OCI-LY7 (cell line): ENCODE results near the gene ADAMTS6. TPM values are rescaled to one million over a fixed set of nuclear protein-coding genes. Genes with fewer than 3 reads are reported as not detected.

Experiments used
- BruUV-seq: library from RNA; stranded (reverse); fragments of 400-500 nt; replicated peaks from 2 replicates; lab custom pipeline; 2021; lab: Mats Ljungman, UMichigan
- CTCF ChIA-PET: fragments of 300-600 bp; sonication (Branson Sonifier 250); formaldehyde crosslinking; loops from one replicate; lab custom pipeline; 2022; ENCODE audit warnings: antibody characterized with exemption; ENCODE audit not compliant: unreplicated experiment; lab: Charles Lee
- POLR2A ChIA-PET: fragments of 300-600 bp; sonication (Branson Sonifier 250); formaldehyde crosslinking; loops from one replicate; lab custom pipeline; 2022; ENCODE audit warnings: antibody characterized with exemption; lab: Charles Lee
- DNase-seq: peaks from one replicate; pipeline ENCODE4 v3.0.0-alpha.2; 2015; ENCODE audit warnings: low spot score
- H2AFZ ChIP-seq: fragments of 200-600 bp; sonication (generic), shearing (Covaris generic); 2 replicates; pipeline ENCODE4 v1.6.1; 2014; ENCODE audit warnings: mild to moderate bottlenecking, antibody characterized with exemption, low read length, moderate library complexity
- H3K27ac ChIP-seq: fragments of 200-600 bp; sonication (generic); 2 replicates; pipeline ENCODE4 v1.5.1; 2014; ENCODE audit warnings: mixed run types, low read depth, mild to moderate bottlenecking, moderate library complexity, low read length, inconsistent platforms; ENCODE audit not compliant: poor library complexity, severe bottlenecking
- H3K36me3 ChIP-seq: fragments of 200-600 bp; sonication (generic); 2 replicates; pipeline ENCODE4 v1.6.1; 2014; ENCODE audit warnings: mild to moderate bottlenecking, antibody characterized with exemption, low read length, moderate library complexity, mixed read lengths; ENCODE audit not compliant: insufficient read depth
- H3K4me1 ChIP-seq: fragments of 200-600 bp; sonication (generic); 2 replicates; pipeline ENCODE4 v1.5.1; 2014; ENCODE audit warnings: mild to moderate bottlenecking, low read length; ENCODE audit not compliant: insufficient read depth, poor library complexity, severe bottlenecking
- H3K4me2 ChIP-seq: fragments of 200-600 bp; sonication (generic); 2 replicates; pipeline ENCODE4 v1.6.1; 2014; ENCODE audit warnings: mild to moderate bottlenecking, low read length
- H3K4me3 ChIP-seq: fragments of 200-600 bp; sonication (generic); 2 replicates; pipeline ENCODE4 v1.5.1; 2014; ENCODE audit warnings: mild to moderate bottlenecking, low read depth, low read length; ENCODE audit not compliant: poor library complexity, severe bottlenecking
- H3K79me2 ChIP-seq: fragments of 200-600 bp; sonication (generic); 2 replicates; pipeline ENCODE4 v1.6.1; 2016; ENCODE audit warnings: low read depth, mild to moderate bottlenecking, low read length, moderate library complexity, mixed read lengths; ENCODE audit not compliant: insufficient read depth
- H3K9me2 ChIP-seq: fragments of 200-600 bp; sonication (generic); 2 replicates; pipeline ENCODE4 v1.6.1; 2016; ENCODE audit warnings: mild to moderate bottlenecking, low read length, mixed read lengths; ENCODE audit not compliant: insufficient read depth
- H3K9me3 ChIP-seq: fragments of 200-600 bp; sonication (generic); 2 replicates; pipeline ENCODE4 v1.6.1; 2014; ENCODE audit warnings: mild to moderate bottlenecking, mixed run types, low read length, mixed read lengths
- H4K20me1 ChIP-seq: fragments of 200-600 bp; sonication (generic); 2 replicates; pipeline ENCODE4 v1.6.1; 2014; ENCODE audit warnings: mild to moderate bottlenecking, antibody characterized with exemption, low read length, moderate library complexity, mixed read lengths; ENCODE audit not compliant: insufficient read depth
- EZH2phosphoT487 ChIP-seq: fragments of 200-600 bp; sonication (generic); IDR thresholded peaks from 2 replicates; pipeline ENCODE4 v1.6.1; 2018; ENCODE audit warnings: low read depth, borderline replicate concordance, mild to moderate bottlenecking, mixed run types, antibody characterized with exemption, low read length, moderate library complexity, mixed read lengths
- intact Hi-C: fragments of 100-400 bp; cut with micrococcal nuclease; formaldehyde crosslinking; loops from one replicate; pipeline ENCODE4 v1.10.0; 2022; ENCODE audit not compliant: unreplicated experiment
- total RNA-seq, 2 experiments: library from RNA; depleted of rRNA in 1 of 2; stranded (reverse); fragments of >200 nt in 1 of 2; shearing (Covaris generic) in 1 of 2; gene quantifications; 2 replicates each; pipeline ENCODE4 v1.2.3, GENCODE V29; 2014 to 2022
- TF ChIP-seq, protein P1 (sequence below): fragments of 200-600 bp; sonication (generic); conservative IDR thresholded peaks from 2 replicates; pipeline ENCODE4 v1.5.1; 2014; ENCODE audit warnings: mild to moderate bottlenecking, antibody characterized with exemption, low read length, moderate library complexity, mixed read lengths

ADAMTS6 gene
- total RNA-seq, 2 experiments from 2014 or later = 13.9 to 18.1 TPM

DNA sequence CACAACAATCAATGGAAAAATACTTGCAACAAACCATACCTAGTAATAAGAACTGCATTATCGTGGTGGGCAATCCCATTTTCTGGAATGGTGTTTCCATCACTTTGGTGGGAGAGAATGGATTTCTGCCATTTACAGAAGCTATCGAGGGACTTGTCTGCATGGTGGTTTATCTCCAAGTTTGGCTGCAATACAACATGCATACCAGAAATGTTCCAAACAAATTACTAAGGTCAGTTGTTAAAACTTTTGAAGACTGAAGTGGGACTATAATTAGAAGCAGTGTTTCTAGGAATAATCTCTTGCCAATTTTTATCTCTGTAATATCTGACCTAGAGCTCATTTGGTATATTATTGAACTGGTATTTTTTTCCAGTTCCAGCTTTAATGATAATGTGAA lies 30.3 kb downstream of the ADAMTS6 start:
- TF ChIP-seq, protein P1, sequence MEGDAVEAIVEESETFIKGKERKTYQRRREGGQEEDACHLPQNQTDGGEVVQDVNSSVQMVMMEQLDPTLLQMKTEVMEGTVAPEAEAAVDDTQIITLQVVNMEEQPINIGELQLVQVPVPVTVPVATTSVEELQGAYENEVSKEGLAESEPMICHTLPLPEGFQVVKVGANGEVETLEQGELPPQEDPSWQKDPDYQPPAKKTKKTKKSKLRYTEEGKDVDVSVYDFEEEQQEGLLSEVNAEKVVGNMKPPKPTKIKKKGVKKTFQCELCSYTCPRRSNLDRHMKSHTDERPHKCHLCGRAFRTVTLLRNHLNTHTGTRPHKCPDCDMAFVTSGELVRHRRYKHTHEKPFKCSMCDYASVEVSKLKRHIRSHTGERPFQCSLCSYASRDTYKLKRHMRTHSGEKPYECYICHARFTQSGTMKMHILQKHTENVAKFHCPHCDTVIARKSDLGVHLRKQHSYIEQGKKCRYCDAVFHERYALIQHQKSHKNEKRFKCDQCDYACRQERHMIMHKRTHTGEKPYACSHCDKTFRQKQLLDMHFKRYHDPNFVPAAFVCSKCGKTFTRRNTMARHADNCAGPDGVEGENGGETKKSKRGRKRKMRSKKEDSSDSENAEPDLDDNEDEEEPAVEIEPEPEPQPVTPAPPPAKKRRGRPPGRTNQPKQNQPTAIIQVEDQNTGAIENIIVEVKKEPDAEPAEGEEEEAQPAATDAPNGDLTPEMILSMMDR = no peak
- TF ChIP-seq EZH2phosphoT487 = no peak
- no peak for DNase-seq
- Histone ChIP-seq H3K79me2 (no peaks in the 10 kb centered on the region), H3K36me3 (peaks cover 24% of the 10 kb centered on the region), H3K4me2 (no peak overlapping the region), H3K4me1 (no peaks in the 10 kb centered on the region), H3K27ac (no peak overlapping the region), H3K9me3 (no peaks in the 10 kb centered on the region), H3K9me2 (no peaks in the 10 kb centered on the region), H2AFZ (no peak overlapping the region), H4K20me1 (no peaks in the 10 kb centered on the region), H3K4me3 (no peak overlapping the region)
- POLR2A ChIA-PET = interaction anchor here (0.8 kb wide), 1 partner anchor 15 kb away, joined by 3 read pairs; no protein-coding TSS in a partner anchor
- BruUV-seq = no TSS peak
- CTCF ChIA-PET = no interaction called here
- intact Hi-C loops = no loop called here

DNA sequence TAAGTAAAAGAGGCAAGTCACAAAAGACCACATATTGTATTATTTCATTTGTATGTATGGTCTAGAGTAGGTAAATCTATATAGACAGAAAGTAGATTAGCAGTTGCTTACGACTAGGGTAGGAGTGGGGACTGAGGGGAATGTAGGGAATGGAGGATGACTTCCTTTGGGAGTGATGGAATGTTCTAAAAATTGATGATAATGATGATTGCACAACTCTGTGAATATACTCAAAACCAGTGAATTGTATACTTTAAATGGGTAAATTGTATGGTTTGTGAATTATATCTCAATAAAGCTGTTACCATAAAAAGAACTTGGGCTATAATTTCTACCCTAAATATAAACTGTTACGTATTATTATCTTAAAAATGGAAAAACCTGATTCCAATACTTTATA lies 35.0 kb downstream of the ADAMTS6 start:
- H3K4me2 ChIP-seq = no peak overlapping the region
- H3K4me1 ChIP-seq = no peaks in the 10 kb centered on the region
- ChIA-PET POLR2A (interaction anchor here (0.6 to 1.1 kb wide), 2 partner anchors 26 to 28 kb away, joined by 3 to 4 read pairs; no protein-coding TSS in a partner anchor), CTCF (no interaction called here)
- no peaks in the 10 kb centered on the region for H3K9me3 ChIP-seq
- H3K4me3 ChIP-seq = no peak overlapping the region
- H3K79me2 ChIP-seq = no peaks in the 10 kb centered on the region
- intact Hi-C loops = no loop called here
- DNase-seq = no peak
- no peaks in the 10 kb centered on the region for H4K20me1 ChIP-seq
- H2AFZ ChIP-seq = no peak overlapping the region
- H3K36me3 ChIP-seq = no peaks in the 10 kb centered on the region
- H3K27ac ChIP-seq = no peak overlapping the region
- TF ChIP-seq EZH2phosphoT487 = no peak
- TF ChIP-seq, protein P1 = no peak
- no TSS peak for BruUV-seq
- no peaks in the 10 kb centered on the region for H3K9me2 ChIP-seq

DNA sequence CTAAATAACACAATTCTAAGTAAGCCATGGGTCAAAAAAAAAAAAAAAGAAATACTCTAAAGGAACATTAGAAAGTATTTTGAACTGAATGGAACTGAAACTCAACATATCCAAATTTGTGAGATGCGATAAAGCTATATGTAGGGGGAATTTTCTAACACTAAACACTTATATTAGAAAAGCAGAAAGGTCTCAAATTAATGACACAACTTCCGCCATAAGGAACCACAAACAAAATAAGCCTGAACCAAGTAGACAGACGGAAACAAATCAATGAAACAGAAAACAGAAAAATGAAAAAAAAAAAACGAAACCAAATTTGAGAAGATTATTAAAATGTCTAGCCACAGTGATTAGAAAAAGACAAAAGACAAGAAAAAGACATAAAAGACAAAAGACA lies 39.9 kb downstream of the ADAMTS6 start:
- no TSS peak for BruUV-seq

More for the DNA sequence above, 39.9 kb downstream of the ADAMTS6 start:
- intact Hi-C loops = no loop called here
- ChIA-PET POLR2A (interaction anchor here (0.6 to 1.2 kb wide), 6 partner anchors 25 to 575 kb away, joined by 3 to 6 read pairs (median 4); no protein-coding TSS in a partner anchor), CTCF (no interaction called here)
- TF ChIP-seq, protein P1 = no peak
- no peak for TF ChIP-seq EZH2phosphoT487
- Histone ChIP-seq H4K20me1 (no peaks in the 10 kb centered on the region), H3K36me3 (no peaks in the 10 kb centered on the region), H3K9me3 (no peaks in the 10 kb centered on the region), H3K4me2 (no peak overlapping the region), H2AFZ (no peak overlapping the region), H3K79me2 (no peaks in the 10 kb centered on the region), H3K4me3 (no peak overlapping the region), H3K4me1 (no peaks in the 10 kb centered on the region), H3K27ac (no peak overlapping the region), H3K9me2 (no peaks in the 10 kb centered on the region)
- no peak for DNase-seq
